ENCODE results near the gene PLEKHA1. TPM values are rescaled to one million over a fixed set of nuclear protein-coding genes. Genes with fewer than 3 reads are reported as not detected.

PLEKHA1 gene
- total and polyA plus RNA-seq, 2 experiments from 2014 or later, result 25.8 to 36.6 TPM

GRCh38 chr10:122464586-122464985 is 90.1 kb downstream of the PLEKHA1 start (continued):
- TF ChIP-seq REST (IDR thresholded peaks at IDR 0.05; ENCODE audit: unreplicated experiment) (no peak), POLR2AphosphoS5 (IDR thresholded peaks at IDR 0.05; ENCODE audit: low read depth) (no peak), ETS1 (IDR thresholded peaks at IDR 0.05) (no peak)

DNA sequence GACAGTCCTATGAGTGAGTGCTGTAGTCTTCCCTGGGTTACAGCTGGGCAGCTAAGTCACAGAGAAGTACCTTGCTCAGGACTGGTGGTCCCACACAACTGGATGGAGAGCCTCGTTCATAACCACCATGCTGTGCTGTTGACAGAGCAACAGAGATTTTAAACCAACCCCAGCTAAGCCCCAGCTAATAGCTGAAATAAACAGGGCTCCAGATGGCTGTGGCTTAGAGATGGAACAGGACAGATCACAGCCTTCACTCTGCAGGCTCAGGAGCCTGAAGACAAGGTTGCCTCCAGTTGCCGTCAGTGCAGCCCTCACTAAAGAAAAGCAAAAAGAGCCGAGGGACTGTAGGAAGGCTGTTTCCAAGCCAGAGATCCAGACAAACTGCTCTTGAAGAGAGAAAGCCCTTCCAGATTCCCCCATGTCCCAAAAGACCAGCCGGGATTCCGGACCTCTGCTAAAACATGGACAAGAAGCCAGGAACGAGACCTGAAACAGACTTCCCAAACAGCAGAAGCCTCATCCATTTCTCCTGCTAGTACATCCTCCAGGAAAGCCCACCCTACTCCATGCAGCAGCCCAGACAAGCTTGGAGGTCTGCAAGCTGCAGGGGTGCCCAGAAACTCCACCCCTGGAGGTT is 91.0 kb downstream of the PLEKHA1 start:
- DNase-seq (ENCODE audit: low spot score) (no peak), ATAC-seq (no peak)
- Histone ChIP-seq H3K4me3 (no peak overlapping the region), H3K79me2 (replicated peaks; ENCODE audit: insufficient read depth) (no peaks in the 10 kb centered on the region), H3K27me3 (ENCODE audit: insufficient read depth) (peaks cover 34% of the 10 kb centered on the region), H2AFZ (no peak overlapping the region), H3K4me2 (no peak overlapping the region), H3K36me3 (ENCODE audit: insufficient read depth) (no peaks in the 10 kb centered on the region), H3K9me2 (ENCODE audit: insufficient read depth) (no peaks in the 10 kb centered on the region), H3K4me1 (ENCODE audit: insufficient read depth) (peaks cover 6% of the 10 kb centered on the region), H3F3A (replicated peaks; ENCODE audit: low read depth) (0 out of 2 replicates have a peak, but pooled peaks cover 4% of the 10 kb centered on the region), H3K27ac (ENCODE audit: low read depth) (no peak overlapping the region), H4K20me1 (replicated peaks; ENCODE audit: insufficient read depth) (no peaks in the 10 kb centered on the region; the same call in 1 of the 2 replicates)
- no peak overlapping the region for H3K27ac Mint-ChIP-seq
- TF ChIP-seq POLR2AphosphoS5 (IDR thresholded peaks at IDR 0.05; ENCODE audit: low read depth) (no peak), JUNB (IDR thresholded peaks at IDR 0.05; ENCODE audit: unreplicated experiment) (no peak), ETS1 (IDR thresholded peaks at IDR 0.05) (no peak), ZNF331 (CRISPR knock-in tag; IDR thresholded peaks at IDR 0.05; ENCODE audit: low read depth) (no peak), REST (IDR thresholded peaks at IDR 0.05; ENCODE audit: unreplicated experiment) (no peak), ZNF114 (CRISPR knock-in tag; IDR thresholded peaks at IDR 0.05) (no peak)
- TF ChIP-seq, protein P1, sequence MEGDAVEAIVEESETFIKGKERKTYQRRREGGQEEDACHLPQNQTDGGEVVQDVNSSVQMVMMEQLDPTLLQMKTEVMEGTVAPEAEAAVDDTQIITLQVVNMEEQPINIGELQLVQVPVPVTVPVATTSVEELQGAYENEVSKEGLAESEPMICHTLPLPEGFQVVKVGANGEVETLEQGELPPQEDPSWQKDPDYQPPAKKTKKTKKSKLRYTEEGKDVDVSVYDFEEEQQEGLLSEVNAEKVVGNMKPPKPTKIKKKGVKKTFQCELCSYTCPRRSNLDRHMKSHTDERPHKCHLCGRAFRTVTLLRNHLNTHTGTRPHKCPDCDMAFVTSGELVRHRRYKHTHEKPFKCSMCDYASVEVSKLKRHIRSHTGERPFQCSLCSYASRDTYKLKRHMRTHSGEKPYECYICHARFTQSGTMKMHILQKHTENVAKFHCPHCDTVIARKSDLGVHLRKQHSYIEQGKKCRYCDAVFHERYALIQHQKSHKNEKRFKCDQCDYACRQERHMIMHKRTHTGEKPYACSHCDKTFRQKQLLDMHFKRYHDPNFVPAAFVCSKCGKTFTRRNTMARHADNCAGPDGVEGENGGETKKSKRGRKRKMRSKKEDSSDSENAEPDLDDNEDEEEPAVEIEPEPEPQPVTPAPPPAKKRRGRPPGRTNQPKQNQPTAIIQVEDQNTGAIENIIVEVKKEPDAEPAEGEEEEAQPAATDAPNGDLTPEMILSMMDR (conservative IDR thresholded peaks at IDR 0.05; ENCODE audit: low read depth in 2 of 2), result no peak
- H3K4me1 Mint-ChIP-seq, result peaks cover 17% of the 10 kb centered on the region
- H3K4me3 Mint-ChIP-seq, result no peak overlapping the region
- peaks cover 35% of the 10 kb centered on the region for H3K27me3 Mint-ChIP-seq (ENCODE audit: insufficient read depth, low read depth, poor library complexity)
- no peaks in the 10 kb centered on the region for H3K9me3 Mint-ChIP-seq
- no peaks in the 10 kb centered on the region; the same call in 2 of the 3 replicates for H3K36me3 Mint-ChIP-seq (ENCODE audit: low read depth)
